HEK293T (cell line): Measurements from ENCODE around the gene MED22.

Experiments used
- CTCF ChIA-PET: fragments of 350-600 bp; formaldehyde crosslinking; extraction: SDS; loops from one replicate; lab custom pipeline; 2021; ENCODE audit warnings: antibody characterized with exemption, inconsistent platforms; lab: Yijun Ruan, JAX
- POLR2A ChIA-PET: fragments of 350-600 bp; formaldehyde crosslinking; extraction: SDS; loops from one replicate; lab custom pipeline; 2020; ENCODE audit warnings: antibody characterized with exemption, inconsistent platforms; lab: Yijun Ruan, JAX
- DNase-seq: peaks from one replicate; pipeline ENCODE4 v3.0.0; 2012; ENCODE audit warnings: mixed read lengths; ENCODE audit errors: extremely low spot score
- ARNT ChIP-seq: fragments of 450-650 bp; IDR thresholded peaks from 2 replicates; pipeline ENCODE4 v1.6.1; 2017; ENCODE audit warnings: mild to moderate bottlenecking
- BHLHE40 ChIP-seq: fragments of 450-650 bp; IDR thresholded peaks from 2 replicates; pipeline ENCODE4 v1.6.1; 2016; ENCODE audit warnings: mild to moderate bottlenecking, moderate library complexity, borderline replicate concordance
- CTBP1 ChIP-seq: fragments of 450-650 bp; IDR thresholded peaks from 2 replicates; pipeline ENCODE4 v1.6.1; 2016; ENCODE audit warnings: borderline replicate concordance
- ELF4 ChIP-seq: fragments of 450-650 bp; IDR thresholded peaks from 2 replicates; pipeline ENCODE4 v1.6.1; 2017; ENCODE audit warnings: antibody characterized with exemption
- FOXA1 ChIP-seq: fragments of 450-650 bp; IDR thresholded peaks from 2 replicates; pipeline ENCODE4 v1.6.1; 2016; ENCODE audit warnings: mild to moderate bottlenecking
- FOXK2 ChIP-seq: fragments of 450-650 bp; IDR thresholded peaks from 2 replicates; pipeline ENCODE4 v1.6.1; 2016; ENCODE audit warnings: mild to moderate bottlenecking
- FOXM1 ChIP-seq: fragments of 450-650 bp; IDR thresholded peaks from 2 replicates; pipeline ENCODE4 v1.6.1; 2017; ENCODE audit warnings: mild to moderate bottlenecking, borderline replicate concordance
- HDGF ChIP-seq: fragments of 450-650 bp; IDR thresholded peaks from 2 replicates; pipeline ENCODE4 v1.6.1; 2017; ENCODE audit warnings: antibody characterized with exemption, borderline replicate concordance
- L3MBTL2 ChIP-seq: fragments of 450-650 bp; conservative IDR thresholded peaks from 2 replicates; pipeline ENCODE4 v1.6.1; 2016; ENCODE audit warnings: mild to moderate bottlenecking
- LEF1 ChIP-seq: fragments of 450-650 bp; IDR thresholded peaks from 2 replicates; pipeline ENCODE4 v1.6.1; 2017; ENCODE audit warnings: mild to moderate bottlenecking, borderline replicate concordance
- NFRKB ChIP-seq: fragments of 450-650 bp; IDR thresholded peaks from 2 replicates; pipeline ENCODE4 v1.6.1; 2016; ENCODE audit warnings: mild to moderate bottlenecking, moderate library complexity
- SP1 ChIP-seq: fragments of 450-650 bp; IDR thresholded peaks from 2 replicates; pipeline ENCODE4 v1.6.1; 2017
- SUZ12 ChIP-seq: fragments of 450-650 bp; IDR thresholded peaks from 2 replicates; pipeline ENCODE4 v1.6.1; 2016; ENCODE audit warnings: mild to moderate bottlenecking
- TARDBP ChIP-seq: fragments of 450-650 bp; IDR thresholded peaks from 2 replicates; pipeline ENCODE4 v1.6.1; 2016
- ZNF384 ChIP-seq: fragments of 450-650 bp; IDR thresholded peaks from 2 replicates; pipeline ENCODE4 v1.6.1; 2016
- TF ChIP-seq, protein P1 (sequence below): fragments of 450-650 bp; IDR thresholded peaks from 2 replicates; pipeline ENCODE4 v1.6.1; 2016

The MED22 gene

DNA sequence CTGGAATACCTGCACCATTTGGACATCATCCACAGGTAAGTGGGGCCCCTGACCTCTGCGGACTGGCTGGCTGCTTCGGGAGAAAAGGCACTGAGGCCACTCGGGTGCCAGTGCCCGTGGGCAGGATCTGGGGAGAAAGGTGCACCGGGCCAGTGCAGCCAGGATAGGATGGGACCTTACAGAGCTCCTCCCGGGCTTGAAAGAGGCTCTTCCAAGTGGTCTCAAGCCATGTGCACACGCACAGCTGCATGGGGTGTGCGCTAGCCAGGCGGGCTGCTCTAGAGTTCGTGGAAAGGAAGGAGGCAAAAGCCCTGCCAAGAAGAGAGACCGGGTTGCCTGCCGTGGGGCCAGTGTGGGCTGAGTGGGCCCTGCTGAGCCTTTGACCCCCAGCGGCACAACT, 41.6 kb upstream of the MED22 start:
- no peak for TF ChIP-seq TARDBP
- no peak for TF ChIP-seq ELF4
- no peak for TF ChIP-seq ARNT
- no peak for TF ChIP-seq LEF1
- no peak for TF ChIP-seq SP1
- no peak for TF ChIP-seq FOXA1
- TF ChIP-seq FOXM1: no peak
- TF ChIP-seq CTBP1: no peak
- no peak for TF ChIP-seq BHLHE40
- no peak for TF ChIP-seq NFRKB
- no peak for TF ChIP-seq HDGF
- TF ChIP-seq ZNF384: no peak
- TF ChIP-seq, protein P1, sequence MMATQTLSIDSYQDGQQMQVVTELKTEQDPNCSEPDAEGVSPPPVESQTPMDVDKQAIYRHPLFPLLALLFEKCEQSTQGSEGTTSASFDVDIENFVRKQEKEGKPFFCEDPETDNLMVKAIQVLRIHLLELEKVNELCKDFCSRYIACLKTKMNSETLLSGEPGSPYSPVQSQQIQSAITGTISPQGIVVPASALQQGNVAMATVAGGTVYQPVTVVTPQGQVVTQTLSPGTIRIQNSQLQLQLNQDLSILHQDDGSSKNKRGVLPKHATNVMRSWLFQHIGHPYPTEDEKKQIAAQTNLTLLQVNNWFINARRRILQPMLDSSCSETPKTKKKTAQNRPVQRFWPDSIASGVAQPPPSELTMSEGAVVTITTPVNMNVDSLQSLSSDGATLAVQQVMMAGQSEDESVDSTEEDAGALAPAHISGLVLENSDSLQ: no peak
- no peak for TF ChIP-seq FOXK2
- POLR2A ChIA-PET: no interaction called here
- DNase-seq: no peak
- CTCF ChIA-PET: no interaction called here

DNA sequence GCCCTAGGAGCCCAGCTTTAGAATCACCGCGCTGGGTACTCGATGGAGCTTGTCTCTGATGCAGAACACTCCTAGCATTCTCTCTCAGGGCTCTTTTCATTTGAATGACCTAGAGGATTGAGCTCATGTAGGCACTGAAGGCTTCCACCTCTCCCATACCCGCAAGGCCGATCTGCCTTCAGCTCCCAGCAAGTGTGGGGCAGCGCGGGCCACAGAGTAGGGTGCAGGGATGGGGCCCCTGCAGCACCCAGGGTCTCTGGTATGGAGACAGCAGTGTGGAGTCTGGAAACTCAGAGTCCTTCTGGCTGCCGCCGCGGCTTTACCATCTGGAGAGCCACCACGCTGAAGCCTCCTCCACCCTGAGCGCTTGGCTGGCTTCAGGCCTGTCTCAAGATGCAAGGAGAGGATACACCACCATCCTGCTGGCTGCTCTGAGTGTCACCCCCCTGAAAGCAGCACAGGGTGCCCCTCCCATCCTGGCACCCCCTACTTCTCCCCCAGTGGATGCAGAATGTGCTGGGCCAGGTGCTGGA, 41.2 kb upstream of the MED22 start:
- ChIA-PET POLR2A (no interaction called here), CTCF (no interaction called here)
- no peak for DNase-seq
- TF ChIP-seq, protein P1: no peak
- TF ChIP-seq BHLHE40 (no peak), ZNF384 (no peak), ARNT (no peak), ELF4 (no peak), L3MBTL2 (no peak), FOXM1 (no peak), CTBP1 (no peak), SP1 (no peak), FOXA1 (no peak), HDGF (no peak), SUZ12 (no peak), FOXK2 (no peak), TARDBP (no peak)

DNA sequence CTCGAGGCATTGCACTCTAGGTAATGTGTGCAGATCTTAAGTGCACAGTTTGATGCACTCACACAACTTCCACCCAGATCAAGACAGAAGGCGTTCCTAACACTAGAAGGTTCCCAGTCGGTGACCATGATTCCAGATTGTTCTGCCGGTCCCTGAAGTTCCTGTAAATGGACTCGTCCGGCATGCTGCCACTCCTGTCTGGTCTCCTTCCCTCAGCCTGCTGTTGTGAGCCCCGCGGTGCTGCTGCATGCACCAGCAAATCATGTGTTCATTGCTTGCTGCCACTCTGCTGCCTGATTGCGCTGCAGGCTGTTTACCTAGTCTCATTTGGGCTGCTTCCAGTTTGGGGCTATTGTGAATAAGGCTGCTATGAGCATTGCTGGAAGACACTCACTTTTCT, 39.7 kb upstream of the MED22 start:
- TF ChIP-seq SP1 (no peak), ZNF384 (no peak), FOXM1 (no peak), FOXK2 (no peak), SUZ12 (no peak), LEF1 (no peak), FOXA1 (no peak), CTBP1 (no peak), BHLHE40 (no peak), L3MBTL2 (no peak), TARDBP (no peak), ELF4 (no peak)
- TF ChIP-seq, protein P1: no peak
- POLR2A ChIA-PET: interaction anchor here (1.2 kb wide), 1 partner anchor 40 kb away, joined by 3 read pairs; the partner anchor contains the start of genes MED22 and RPL7A
- CTCF ChIA-PET: no interaction called here
- no peak for DNase-seq

GRCh38 chr9:133386338-133386737, 38.4 kb upstream of the MED22 start:
- ChIA-PET CTCF (interaction anchor here (0.6 kb wide), 1 partner anchor 170 kb away, joined by 4 read pairs; no protein-coding TSS in a partner anchor), POLR2A (interaction anchor here (0.9 to 2.0 kb wide), 3 partner anchors 11 to 39 kb away, joined by 3 to 5 read pairs (median 3); partner anchors contain the start of genes MED22, RPL7A and SURF1)
- TF ChIP-seq BHLHE40 (no peak), NFRKB (no peak), HDGF (no peak), SP1 (no peak), CTBP1 (no peak), ARNT (no peak), SUZ12 (no peak)
- DNase-seq: no peak

- ChIA-PET CTCF (no interaction called here), POLR2A (interaction anchor here (2.0 kb wide), 1 partner anchor 10 kb away, joined by 5 read pairs; no protein-coding TSS in a partner anchor)
- no peak for DNase-seq
- TF ChIP-seq ELF4: no peak
- TF ChIP-seq FOXA1: no peak
- TF ChIP-seq NFRKB: no peak
- TF ChIP-seq CTBP1: no peak
- TF ChIP-seq LEF1: no peak
- TF ChIP-seq HDGF: no peak
- TF ChIP-seq, protein P1: no peak
Observed at GRCh38 chr9:133385452-133385851, 37.5 kb upstream of the MED22 start.

GRCh38 chr9:133384736-133385321, 36.9 kb upstream of the MED22 start:
- DNase-seq: no peak
- CTCF ChIA-PET: interaction anchor here (0.9 kb wide), 1 partner anchor 25 kb away, joined by 6 read pairs; no protein-coding TSS in a partner anchor
- POLR2A ChIA-PET: interaction anchor here (2.0 kb wide), 1 partner anchor 10 kb away, joined by 5 read pairs; no protein-coding TSS in a partner anchor
- TF ChIP-seq NFRKB (no peak), SP1 (no peak), ELF4 (no peak), TARDBP (no peak), L3MBTL2 (no peak), CTBP1 (no peak), ZNF384 (no peak), HDGF (no peak), FOXA1 (no peak), ARNT (no peak), FOXM1 (no peak), SUZ12 (no peak)
- TF ChIP-seq, protein P1: no peak
